Esophagus muscularis mucosa (tissue), 4 donors: Measurements from ENCODE around the gene NLRP11. TPM values are rescaled to one million over a fixed set of nuclear protein-coding genes. Genes with fewer than 3 reads are reported as not detected.

Source experiments
- DNase-seq: peaks from one replicate; pipeline ENCODE4 v3.0.0-alpha.2; 2017; ENCODE audit errors: extremely low spot score
- H3K27ac ChIP-seq, 4 donors: fragments of 200-600 bp; sonication (generic); replicated peaks in 1 of 4; 1 replicate in 3 of 4; 2 replicates in 1 of 4; pipeline ENCODE4 v1.5.1; 2016 to 2019; ENCODE audit warnings: mild to moderate bottlenecking in 1 of 4
- H3K27me3 ChIP-seq, 4 donors: fragments of 200-600 bp; sonication (generic); one replicate each; pipeline versions ENCODE4 v1.5.1 to v1.6.0; 2016 to 2019
- H3K36me3 ChIP-seq, 4 donors: fragments of 200-600 bp; sonication (generic); one replicate each; pipeline ENCODE4 v1.5.1; 2016 to 2019
- H3K4me1 ChIP-seq, 4 donors: fragments of 200-600 bp; sonication (generic); one replicate each; pipeline ENCODE4 v1.5.1; 2016 to 2019
- H3K4me3 ChIP-seq, 4 donors: fragments of 200-600 bp; sonication (generic); 1 replicate in 2 of 4; 2 replicates in 2 of 4; pipeline ENCODE4 v1.5.1; 2016 to 2019; ENCODE audit warnings: mild to moderate bottlenecking in 4 of 4, moderate library complexity in 1 of 4
- H3K9me3 ChIP-seq, 4 donors: fragments of 200-600 bp; sonication (generic); 1 replicate in 3 of 4; 2 replicates in 1 of 4; pipeline ENCODE4 v1.5.1; 2016 to 2019
- EP300 ChIP-seq: sonication (generic); formaldehyde crosslinking; IDR thresholded peaks from one replicate; pipeline ENCODE4 v1.6.1; 2017; ENCODE audit warnings: antibody characterized with exemption
- POLR2A ChIP-seq: fragments of 450-650 bp; IDR thresholded peaks from one replicate; pipeline ENCODE4 v1.6.1; 2017; ENCODE audit warnings: antibody characterized with exemption, moderate library complexity, mild to moderate bottlenecking, low read depth
- POLR2AphosphoS5 ChIP-seq, 2 donors: sonication (generic); formaldehyde crosslinking; IDR thresholded peaks; one replicate each; pipeline ENCODE4 v1.6.1; 2017; ENCODE audit warnings: antibody characterized with exemption in 2 of 2
- WGBS: methylation state at CpG from one replicate; pipeline ENCODE4 v1.1.5; 2018; 5-methylcytosine and 5-hydroxymethylcytosine counted together
- intact Hi-C: fragments of 100-400 bp; cut with DNase I; formaldehyde crosslinking; loops from one replicate; pipeline ENCODE4 v1.15.1; 2023
- total RNA-seq, 4 donors: library from RNA; depleted of rRNA; stranded (reverse); fragments of >200 nt; gene quantifications; one replicate each; pipeline versions ENCODE4 v1.1.0 to v1.2.1, GENCODE V29; 2016
- TF ChIP-seq, protein P1 (sequence below), 3 experiments: fragments of 200-600 bp in 2 of 3; fragments of 450-650 bp in 1 of 3; sonication (generic) in 2 of 3; IDR thresholded peaks; one replicate each; pipeline ENCODE4 v1.5.1; 2017 to 2019; ENCODE audit warnings: antibody characterized with exemption in 3 of 3, mild to moderate bottlenecking in 2 of 3, moderate library complexity in 1 of 3

Gene NLRP11
- total RNA-seq, 4 donors from 2014 or later: not detected

DNA sequence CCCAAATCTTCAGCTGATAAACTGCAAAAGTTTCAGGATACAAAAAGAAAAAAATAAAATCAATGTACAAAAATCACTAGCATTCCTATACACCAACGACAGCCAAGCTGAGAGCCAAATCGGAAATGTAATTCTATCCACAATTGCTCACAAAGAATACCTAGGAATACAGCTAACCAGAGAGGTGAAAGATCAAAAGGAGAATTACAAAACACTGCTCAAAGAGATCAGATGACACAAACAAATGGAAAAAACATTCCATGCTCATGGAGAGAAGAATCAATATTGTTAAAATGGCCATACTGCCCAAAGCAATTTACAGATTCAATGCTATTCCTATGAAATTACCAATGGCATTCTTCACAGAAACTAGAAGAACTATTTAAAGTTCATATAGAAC, 29.5 kb downstream of the NLRP11 start:
- intact Hi-C loops: no loop called here

DNA sequence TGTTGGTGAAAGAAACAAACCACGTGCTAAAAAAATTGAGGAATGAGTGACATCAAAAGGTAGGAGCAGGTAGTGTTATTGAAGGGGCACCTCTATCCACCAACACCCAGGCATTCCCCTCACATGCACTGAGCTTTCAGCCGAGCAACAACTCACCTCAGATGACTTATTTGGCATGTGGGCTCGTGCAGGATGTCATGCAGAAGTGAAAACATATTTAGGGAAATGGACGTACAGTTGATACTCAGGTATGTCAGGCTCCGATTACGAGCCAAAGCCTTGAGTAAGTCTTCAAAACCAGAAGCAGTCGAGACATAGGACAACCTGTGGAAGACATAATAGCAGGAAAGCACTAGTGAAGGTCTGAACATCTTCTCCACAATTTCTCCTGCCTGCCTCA, 30.4 kb downstream of the NLRP11 start:
- no peak overlapping the region for H3K27ac ChIP-seq
- TF ChIP-seq POLR2A (no peak), POLR2AphosphoS5 (IDR thresholded peaks at IDR 0.05) (no peak), EP300 (no peak)
- no peaks in the 10 kb centered on the region for H3K36me3 ChIP-seq
- peaks cover 0 to 3% (median 0%) of the 10 kb centered on the region in 4 donors for H3K9me3 ChIP-seq
- intact Hi-C loops: no loop called here
- no peaks in the 10 kb centered on the region for H3K4me1 ChIP-seq
- H3K27me3 ChIP-seq: peaks cover 0 to 4% (median 0%) of the 10 kb centered on the region in 4 donors
- no peak overlapping the region for H3K4me3 ChIP-seq
- no peak for DNase-seq
- 69% methylated on average over 7 of the region's 7 CpGs for WGBS

More for the DNA sequence above, 29.5 kb downstream of the NLRP11 start:
- Histone ChIP-seq H3K4me1 (no peaks in the 10 kb centered on the region), H3K27ac (no peak overlapping the region), H3K9me3 (peaks cover 0 to 3% (median 0%) of the 10 kb centered on the region in 4 donors), H3K36me3 (no peaks in the 10 kb centered on the region), H3K4me3 (no peak overlapping the region), H3K27me3 (peaks cover 0 to 4% (median 0%) of the 10 kb centered on the region in 4 donors)
- no peak for DNase-seq
- no peak for TF ChIP-seq POLR2A
- TF ChIP-seq, protein P1, sequence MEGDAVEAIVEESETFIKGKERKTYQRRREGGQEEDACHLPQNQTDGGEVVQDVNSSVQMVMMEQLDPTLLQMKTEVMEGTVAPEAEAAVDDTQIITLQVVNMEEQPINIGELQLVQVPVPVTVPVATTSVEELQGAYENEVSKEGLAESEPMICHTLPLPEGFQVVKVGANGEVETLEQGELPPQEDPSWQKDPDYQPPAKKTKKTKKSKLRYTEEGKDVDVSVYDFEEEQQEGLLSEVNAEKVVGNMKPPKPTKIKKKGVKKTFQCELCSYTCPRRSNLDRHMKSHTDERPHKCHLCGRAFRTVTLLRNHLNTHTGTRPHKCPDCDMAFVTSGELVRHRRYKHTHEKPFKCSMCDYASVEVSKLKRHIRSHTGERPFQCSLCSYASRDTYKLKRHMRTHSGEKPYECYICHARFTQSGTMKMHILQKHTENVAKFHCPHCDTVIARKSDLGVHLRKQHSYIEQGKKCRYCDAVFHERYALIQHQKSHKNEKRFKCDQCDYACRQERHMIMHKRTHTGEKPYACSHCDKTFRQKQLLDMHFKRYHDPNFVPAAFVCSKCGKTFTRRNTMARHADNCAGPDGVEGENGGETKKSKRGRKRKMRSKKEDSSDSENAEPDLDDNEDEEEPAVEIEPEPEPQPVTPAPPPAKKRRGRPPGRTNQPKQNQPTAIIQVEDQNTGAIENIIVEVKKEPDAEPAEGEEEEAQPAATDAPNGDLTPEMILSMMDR (IDR thresholded peaks at IDR 0.05): no peak
- TF ChIP-seq EP300: no peak
- no peak for TF ChIP-seq POLR2AphosphoS5 (IDR thresholded peaks at IDR 0.05)
- 86% methylated on average over 2 of the region's 2 CpGs for WGBS

DNA sequence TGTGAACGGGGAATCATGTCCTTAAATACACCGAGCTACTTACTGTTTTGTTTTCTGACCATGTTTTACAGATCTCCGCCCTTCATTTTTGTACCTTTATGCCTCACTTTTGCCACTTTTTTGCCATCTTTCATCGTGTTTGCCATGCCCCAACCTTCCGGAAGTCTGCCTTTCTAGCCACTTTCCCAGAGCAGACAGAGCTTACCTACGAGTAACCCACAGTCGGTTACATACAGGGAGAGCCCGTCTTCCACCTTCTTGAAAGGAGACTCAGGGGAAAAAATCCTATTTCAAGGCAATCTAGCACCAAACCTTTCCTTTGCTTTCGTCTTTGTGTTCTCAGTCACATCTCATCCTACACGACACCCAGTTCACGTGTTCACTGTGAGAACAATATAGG, 36.8 kb downstream of the NLRP11 start:
- Histone ChIP-seq H3K4me1 (no peaks in the 10 kb centered on the region), H3K9me3 (no peaks in the 10 kb centered on the region), H3K27ac (no peak overlapping the region), H3K27me3 (peaks cover 0 to 10% (median 0%) of the 10 kb centered on the region in 4 donors), H3K36me3 (no peaks in the 10 kb centered on the region), H3K4me3 (no peak overlapping the region)
- intact Hi-C loops: no loop called here
- no peak for DNase-seq
- 91% methylated on average over 11 of the region's 11 CpGs for WGBS
- TF ChIP-seq POLR2A (no peak), EP300 (no peak)
- TF ChIP-seq, protein P1 (IDR thresholded peaks at IDR 0.05): no peak

DNA sequence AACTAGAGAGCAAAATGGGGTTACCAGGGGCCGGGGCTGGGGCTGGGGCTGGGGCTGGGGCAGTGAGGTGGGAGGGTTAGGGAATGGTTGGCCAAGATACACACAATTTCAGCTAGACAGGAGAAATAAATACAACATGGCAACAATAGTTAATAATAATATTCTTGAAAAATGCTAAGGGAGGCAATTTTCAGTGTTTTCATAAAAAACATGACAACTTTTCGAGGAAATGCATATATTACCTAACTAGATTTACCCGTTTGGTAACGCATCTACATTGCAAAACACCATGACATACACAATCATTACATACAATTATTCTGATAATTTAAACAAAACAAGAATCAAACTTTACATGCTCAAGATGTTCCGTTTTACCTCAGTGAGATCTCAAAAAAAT, 50.7 kb downstream of the NLRP11 start:
- Histone ChIP-seq H3K9me3 (no peaks in the 10 kb centered on the region), H3K36me3 (no peaks in the 10 kb centered on the region), H3K27me3 (peaks cover 0 to 49% (median 0%) of the 10 kb centered on the region in 4 donors), H3K4me3 (no peak overlapping the region), H3K27ac (no peak overlapping the region), H3K4me1 (no peaks in the 10 kb centered on the region)
- no peak for DNase-seq
- 85% methylated on average over 5 of the region's 5 CpGs for WGBS
- TF ChIP-seq, protein P1 (IDR thresholded peaks at IDR 0.05): no peak
- no peak for TF ChIP-seq POLR2AphosphoS5 (IDR thresholded peaks at IDR 0.05)
- TF ChIP-seq POLR2A: no peak
- intact Hi-C loops: no loop called here

DNA sequence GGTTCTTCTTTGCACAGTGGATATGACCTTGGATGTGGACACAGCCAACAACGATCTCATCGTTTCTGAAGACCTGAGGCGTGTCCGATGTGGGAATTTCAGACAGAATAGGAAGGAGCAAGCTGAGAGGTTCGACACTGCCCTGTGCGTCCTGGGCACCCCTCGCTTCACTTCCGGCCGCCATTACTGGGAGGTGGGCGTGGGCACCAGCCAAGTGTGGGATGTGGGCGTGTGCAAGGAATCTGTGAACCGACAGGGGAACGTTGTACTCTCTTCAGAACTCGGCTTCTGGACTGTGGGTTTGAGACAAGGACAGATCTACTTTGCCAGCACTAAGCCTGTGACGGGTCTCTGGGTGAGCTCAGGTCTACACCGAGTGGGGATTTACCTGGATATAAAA, 53.5 kb downstream of the NLRP11 start:
- Histone ChIP-seq H3K27me3 (peaks cover 0 to 44% (median 0%) of the 10 kb centered on the region in 4 donors), H3K4me3 (no peak overlapping the region), H3K9me3 (no peaks in the 10 kb centered on the region), H3K4me1 (no peaks in the 10 kb centered on the region), H3K27ac (no peak overlapping the region), H3K36me3 (no peaks in the 10 kb centered on the region)
- WGBS: 76% methylated on average over 8 of the region's 16 CpGs
- intact Hi-C loops: no loop called here
- no peak for DNase-seq
- TF ChIP-seq POLR2AphosphoS5 (IDR thresholded peaks at IDR 0.05) (no peak), POLR2A (no peak), EP300 (no peak)
- TF ChIP-seq, protein P1 (IDR thresholded peaks at IDR 0.05): no peak
